ENCODE results near the gene IGLL5. TPM values are rescaled to one million over a fixed set of nuclear protein-coding genes. Genes with fewer than 3 reads are reported as not detected.

Gene IGLL5
- total and polyA plus RNA-seq, 9 of the 15 experiments (the other 6 are each of a cell fraction or from before 2014, with no cell fraction given): not detected

- TF ChIP-seq ZNF431 (CRISPR knock-in tag; IDR thresholded peaks at IDR 0.05): no peak
These were observed 14.1 kb downstream of the IGLL5 start (continued) for GRCh38 chr22:22901578-22902218.

GRCh38 chr22:22902247-22903001 is 14.8 kb downstream of the IGLL5 start:
- Histone ChIP-seq H3K4me1 (replicated peaks in 1 of 2; ENCODE audit: control insufficient read depth in 2 of 2, insufficient read depth in 2 of 2, low read length in 2 of 2) (no peaks in the 10 kb centered on the region), H3K9ac (ENCODE audit: insufficient read depth in 1 of 2, low read depth in 2 of 2, low read length in 2 of 2) (peak overlapping the region in 1 of 2 experiments; percentile 32; a peak in 2 of 4 replicates), H3K36me3 (ENCODE audit: control insufficient read depth, insufficient read depth, low read length) (no peaks in the 10 kb centered on the region), H3K9me3 (replicated peaks; ENCODE audit: control insufficient read depth, insufficient read depth, low read depth, low read length) (no peaks in the 10 kb centered on the region), H3K27me3 (ENCODE audit: control insufficient read depth in 2 of 2, insufficient read depth in 2 of 2, low read length in 2 of 2) (peaks cover 27 to 35% of the 10 kb centered on the region in 2 experiments; a peak in 4 of 5 replicates), H3K9me1 (ENCODE audit: control insufficient read depth, insufficient read depth, low read length) (no peaks in the 10 kb centered on the region), H3K4me2 (ENCODE audit: insufficient read depth, low read length) (no peak overlapping the region), H2AFZ (ENCODE audit: low read depth, low read length) (no peak overlapping the region), H3K79me2 (ENCODE audit: control insufficient read depth, insufficient read depth, low read length) (no peaks in the 10 kb centered on the region), H3K27ac (ENCODE audit: extremely low read depth, low read depth, low read length) (no peak overlapping the region), H3K4me3 (no peak overlapping the region), H4K20me1 (replicated peaks; ENCODE audit: control insufficient read depth, insufficient read depth, low read length) (peaks cover 36% of the 10 kb centered on the region)
- under 1% methylated on average over 9 of the region's 9 CpGs for WGBS (ENCODE audit: insufficient coverage, low coverage, missing lambda C conversion rate)
- CTCF ChIA-PET (ENCODE audit: low intra/inter-chr PET ratio): no interaction called here
- no TSS peak for BruUV-seq (replicated peaks)
- in situ Hi-C loops (cut with MboI) (no loop called here), intact Hi-C loops (cut with micrococcal nuclease) (loop anchor here (1.0 kb wide), 1 partner anchor 10 kb away; no protein-coding TSS in a partner anchor)
- POLR2A ChIA-PET: interaction anchor here (0.6 to 3.3 kb wide), 11 partner anchors 8 to 965 kb away, joined by 3 to 30 read pairs (median 5); partner anchors contain the start of gene IGLL5
- FAIRE-seq (no peak), DNase-seq (ENCODE audit: extremely low read depth in 1 of 4, low spot score in 3 of 4) (peak in 3 of 4 experiments; percentile 57 to 65 (median 65)), ATAC-seq (no peak; the same call in 2 of the 3 replicates)
- TF ChIP-seq CHCHD3 (CRISPR knock-in tag; IDR thresholded peaks at IDR 0.05) (no peak), ZNF830 (CRISPR knock-in tag; IDR thresholded peaks at IDR 0.05) (0 out of 2 replicates have a peak, but pooled peaks have one; percentile 67), SRSF7 (optimal IDR thresholded peaks at IDR 0.05; ENCODE audit: low read depth, low read length) (no peak), KAT2B (IDR thresholded peaks at IDR 0.05; ENCODE audit: low read depth, low read length) (no peak), ZNF175 (CRISPR knock-in tag; IDR thresholded peaks at IDR 0.05; ENCODE audit: low read depth) (no peak), TSHZ1 (CRISPR knock-in tag; IDR thresholded peaks at IDR 0.05) (no peak), MAZ (CRISPR knock-in tag; conservative IDR thresholded peaks at IDR 0.05 in 1 of 2, IDR thresholded peaks at IDR 0.05 in 1 of 2) (0 out of 4 replicates have a peak, but pooled peaks of 1 of the 2 experiments have one; percentile 40), HDAC3 (IDR thresholded peaks at IDR 0.05; ENCODE audit: borderline replicate concordance, partially characterized antibody) (no peak), SP2 (IDR thresholded peaks at IDR 0.05; ENCODE audit: extremely low read depth, low read depth, low read length, poor library complexity, severe bottlenecking) (peak; percentile 5), ZNF280B (CRISPR knock-in tag; IDR thresholded peaks at IDR 0.05) (0 out of 2 replicates have a peak, but pooled peaks have one; percentile 21)

Measured in K562 (cell line).